HepG2 (cell line): ENCODE results near the gene ADI1. TPM values are rescaled to one million over a fixed set of nuclear protein-coding genes. Genes with fewer than 3 reads are reported as not detected.

Experiments used
- ATAC-seq: fragments of 200-7000 bp; cut with Tn5 transposase; 3 replicates; pipeline ENCODE4 v1.9.1; 2020; ENCODE audit warnings: mild to moderate bottlenecking, moderate library complexity
- BruUV-seq: library from RNA; stranded (reverse); fragments of 400-500 nt; replicated peaks from 2 replicates; lab custom pipeline; 2021; lab: Mats Ljungman, UMichigan
- CTCF ChIA-PET: fragments of 300-600 bp; formaldehyde crosslinking; extraction: SDS; loops from one replicate; lab custom pipeline; 2021; ENCODE audit warnings: low total read pairs, inconsistent platforms, low intra/inter-chr PET ratio; lab: Yijun Ruan, JAX
- POLR2A ChIA-PET: fragments of 350-600 bp; sonication (Branson Sonifier 250); formaldehyde crosslinking; loops from one replicate; lab custom pipeline; 2020; ENCODE audit warnings: antibody characterized with exemption, inconsistent platforms; lab: Yijun Ruan, JAX
- DNase-seq: peaks from one replicate; pipeline ENCODE4 v3.0.0-alpha.2; 2015; ENCODE audit warnings: low spot score
- FAIRE-seq: peaks from 3 replicates; lab custom pipeline; 2011; peaks lifted over from hg19 to GRCh38; lab: Jason Lieb, UNC
- H2AFZ ChIP-seq: one replicate; pipeline ENCODE4 v1.6.1; 2011; ENCODE audit warnings: low read length, inconsistent platforms
- H3K27ac ChIP-seq: fragments of 300-600 bp; 3 replicates; pipeline ENCODE4 v1.8.0; 2011; ENCODE audit warnings: mixed run types, mild to moderate bottlenecking, mixed read lengths, low read length, inconsistent platforms; ENCODE audit not compliant: insufficient read depth; ENCODE audit errors: extremely low read length
- H3K27me3 ChIP-seq, 2 experiments: fragments of 200-600 bp in 1 of 2; 2 replicates in 1 of 2; 3 replicates in 1 of 2; pipeline versions ENCODE4 v1.6.0 to v1.8.0; 2011; ENCODE audit warnings: low read length in 2 of 2, mild to moderate bottlenecking in 2 of 2, moderate library complexity in 2 of 2, inconsistent platforms in 1 of 2; ENCODE audit not compliant: insufficient read depth in 2 of 2, control insufficient read depth in 1 of 2
- H3K36me3 ChIP-seq, 2 experiments: fragments of 200-600 bp in 1 of 2; replicated peaks in 1 of 2; 2 replicates in 1 of 2; 3 replicates in 1 of 2; pipeline versions ENCODE4 v1.5.1 to v1.8.0; 2011; ENCODE audit warnings: low read length in 2 of 2, inconsistent platforms in 1 of 2; ENCODE audit not compliant: insufficient read depth in 2 of 2, control insufficient read depth in 1 of 2
- H3K4me1 ChIP-seq: 2 replicates; pipeline ENCODE4 v1.5.1; 2012; ENCODE audit warnings: low read length, inconsistent platforms; ENCODE audit not compliant: insufficient read depth
- H3K4me2 ChIP-seq: 2 replicates; pipeline ENCODE4 v1.6.0; 2011; ENCODE audit warnings: low read depth, low read length, inconsistent platforms
- H3K4me3 ChIP-seq, 3 experiments: fragments of 200-600 bp in 1 of 3; sonication (generic), shearing (Covaris generic) in 1 of 3; replicated peaks in 1 of 3; 2 replicates each; pipeline ENCODE4 v1.5.1; 2011 to 2016; ENCODE audit warnings: low read length in 3 of 3, inconsistent platforms in 2 of 3, low read depth in 2 of 3, mild to moderate bottlenecking in 2 of 3, control low read depth in 1 of 3, mixed read lengths in 1 of 3; ENCODE audit not compliant: insufficient read depth in 1 of 3
- H3K79me2 ChIP-seq: one replicate; pipeline ENCODE4 v1.6.1; 2011; ENCODE audit warnings: low read length, inconsistent platforms; ENCODE audit not compliant: insufficient read depth
- H3K9ac ChIP-seq: 2 replicates; pipeline ENCODE4 v1.6.0; 2011; ENCODE audit warnings: mild to moderate bottlenecking, low read depth, low read length, inconsistent platforms; ENCODE audit not compliant: insufficient read depth
- H3K9me3 ChIP-seq: 2 replicates; pipeline ENCODE4 v1.5.1; 2012; ENCODE audit warnings: mild to moderate bottlenecking, low read length
- H4K20me1 ChIP-seq: 2 replicates; pipeline ENCODE4 v1.6.0; 2011; ENCODE audit warnings: inconsistent platforms, mild to moderate bottlenecking, low read length, moderate library complexity; ENCODE audit not compliant: insufficient read depth
- EP300 ChIP-seq, 3 experiments: sonication (generic) in 1 of 3; formaldehyde crosslinking in 1 of 3; IDR thresholded peaks; 2 replicates each; pipeline versions ENCODE4 v1.5.1 to v1.6.1; 2011 to 2020; ENCODE audit warnings: low read depth in 2 of 3, low read length in 2 of 3, borderline replicate concordance in 1 of 3, improper control_type of control experiment in 1 of 3, mild to moderate bottlenecking in 1 of 3, missing genetic modification reagents in 1 of 3, moderate library complexity in 1 of 3
- WGBS: methylation state at CpG from one replicate; pipeline ENCODE4 v1.1.6; 2017; ENCODE audit warnings: low lambda C conversion rate; 5-methylcytosine and 5-hydroxymethylcytosine counted together
- in situ Hi-C: cut with HindIII; loops from 2 replicates; pipeline ENCODE4 v1.10.0; 2017; ENCODE audit warnings: low pct_unique_long_range_greater_than_20kb; ENCODE audit not compliant: extremely low pct_ligation_motif_present
- intact Hi-C: fragments of 100-400 bp; cut with micrococcal nuclease; formaldehyde crosslinking; loops from one replicate; pipeline ENCODE4 v1.10.0; 2022; ENCODE audit not compliant: unreplicated experiment
- polyA plus RNA-seq, 8 experiments: library from polyadenylated mRNA; depleted of rRNA in 3 of 8; stranded (reverse) in 7 of 8; unstranded in 1 of 8; fragments of >200 nt; fragmentation: Illumina TruSeq in 4 of 8; extraction: Trizol in 4 of 8; gene quantifications; 2 replicates each; pipeline versions ENCODE4 v1.2.1 to v1.2.3, GENCODE V29; 2011 to 2016; ENCODE audit warnings: low read depth in 4 of 8, missing spikeins in 1 of 8, mixed read lengths in 1 of 8; ENCODE audit not compliant: insufficient read depth in 1 of 8
- total RNA-seq, 5 experiments: library from RNA; depleted of rRNA; stranded (reverse); fragments of >200 nt; fragmentation: Illumina TruSeq; extraction: Trizol; gene quantifications; 2 replicates each; pipeline ENCODE4 v1.2.3, GENCODE V29; 2016; ENCODE audit warnings: low read depth in 1 of 5
- TF ChIP-seq, protein P1 (sequence below): IDR thresholded peaks from 2 replicates; pipeline ENCODE4 v1.6.1; 2016; ENCODE audit warnings: low read depth, borderline replicate concordance
- TF ChIP-seq, protein P2 (sequence below): sonication (generic); formaldehyde crosslinking; IDR thresholded peaks from 2 replicates; pipeline ENCODE4 v1.4.0; 2020; ENCODE audit warnings: missing genetic modification reagents

ADI1 gene
- total and polyA plus RNA-seq, 2 of the 13 experiments (the other 11 are each of a cell fraction or from before 2014, with no cell fraction given): 28.7 to 123 TPM

DNA sequence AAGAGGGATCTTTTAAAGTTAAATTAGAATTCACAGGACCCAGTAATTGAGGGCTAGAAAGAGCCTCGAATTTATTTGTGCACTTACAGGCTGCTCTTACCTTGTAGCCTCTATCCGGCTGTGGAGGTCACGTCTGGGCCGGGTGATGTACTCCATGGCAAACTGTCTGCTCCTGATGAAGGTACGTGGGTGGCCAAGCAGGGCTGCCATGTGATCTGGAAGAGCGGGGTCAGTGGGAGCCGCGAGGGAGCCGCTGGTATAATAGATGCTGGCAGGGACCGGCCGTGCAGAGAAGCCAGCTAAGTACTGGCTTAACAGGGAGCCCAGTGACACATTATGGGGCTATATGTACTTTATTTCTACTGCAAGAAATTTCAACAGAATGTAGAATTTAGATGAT is 59.2 kb downstream of the ADI1 start:
- ChIA-PET POLR2A (interaction anchor here (1.5 to 1.6 kb wide), 2 partner anchors 27 to 98 kb away, joined by 3 to 5 read pairs; partner anchors contain the start of gene RNASEH1), CTCF (no interaction called here)
- Histone ChIP-seq H3K4me2 (no peak overlapping the region), H3K9me3 (no peaks in the 10 kb centered on the region), H3K36me3 (peaks cover 11 to 32% of the 10 kb centered on the region in 2 experiments), H3K27me3 (no peaks in the 10 kb centered on the region), H2AFZ (no peak overlapping the region), H3K9ac (no peak overlapping the region), H3K4me1 (peaks cover 27% of the 10 kb centered on the region), H3K4me3 (no peak overlapping the region), H3K27ac (no peak overlapping the region), H4K20me1 (no peaks in the 10 kb centered on the region), H3K79me2 (no peaks in the 10 kb centered on the region)
- intact Hi-C loops (no loop called here), in situ Hi-C loops (no loop called here)
- BruUV-seq: no TSS peak
- TF ChIP-seq, protein P1, sequence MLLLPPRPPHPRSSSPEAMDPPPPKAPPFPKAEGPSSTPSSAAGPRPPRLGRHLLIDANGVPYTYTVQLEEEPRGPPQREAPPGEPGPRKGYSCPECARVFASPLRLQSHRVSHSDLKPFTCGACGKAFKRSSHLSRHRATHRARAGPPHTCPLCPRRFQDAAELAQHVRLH: no peak
- TF ChIP-seq EP300 (IDR thresholded peaks at IDR 0.05; ENCODE audit: low read depth in 2 of 2, low read length in 2 of 2) (no peak), EP300 (CRISPR knock-in tag; IDR thresholded peaks at IDR 0.05; ENCODE audit: borderline replicate concordance) (no peak)
- TF ChIP-seq, protein P2, sequence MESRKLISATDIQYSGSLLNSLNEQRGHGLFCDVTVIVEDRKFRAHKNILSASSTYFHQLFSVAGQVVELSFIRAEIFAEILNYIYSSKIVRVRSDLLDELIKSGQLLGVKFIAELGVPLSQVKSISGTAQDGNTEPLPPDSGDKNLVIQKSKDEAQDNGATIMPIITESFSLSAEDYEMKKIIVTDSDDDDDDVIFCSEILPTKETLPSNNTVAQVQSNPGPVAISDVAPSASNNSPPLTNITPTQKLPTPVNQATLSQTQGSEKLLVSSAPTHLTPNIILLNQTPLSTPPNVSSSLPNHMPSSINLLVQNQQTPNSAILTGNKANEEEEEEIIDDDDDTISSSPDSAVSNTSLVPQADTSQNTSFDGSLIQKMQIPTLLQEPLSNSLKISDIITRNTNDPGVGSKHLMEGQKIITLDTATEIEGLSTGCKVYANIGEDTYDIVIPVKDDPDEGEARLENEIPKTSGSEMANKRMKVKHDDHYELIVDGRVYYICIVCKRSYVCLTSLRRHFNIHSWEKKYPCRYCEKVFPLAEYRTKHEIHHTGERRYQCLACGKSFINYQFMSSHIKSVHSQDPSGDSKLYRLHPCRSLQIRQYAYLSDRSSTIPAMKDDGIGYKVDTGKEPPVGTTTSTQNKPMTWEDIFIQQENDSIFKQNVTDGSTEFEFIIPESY (CRISPR knock-in tag): peak; percentile 21; the same call in 1 of the 2 replicates
- WGBS: 97% methylated on average over 11 of the region's 11 CpGs
- no peak for ATAC-seq
- no peak for DNase-seq
- no peak for FAIRE-seq
